Measurements from ENCODE around the gene ZBTB2. TPM values are rescaled to one million over a fixed set of nuclear protein-coding genes. Genes with fewer than 3 reads are reported as not detected.
A peak's percentile ranks its signal among the peaks of the same experiment; 100 is the strongest.
"Not testable (repeated sequence)": the region's sequence is repeated elsewhere in the genome, so short reads cannot be mapped to it uniquely, and the experiment has no call there.

The ZBTB2 gene
- total RNA-seq, 1 experiment from 2014 or later = 15.5 TPM

DNA sequence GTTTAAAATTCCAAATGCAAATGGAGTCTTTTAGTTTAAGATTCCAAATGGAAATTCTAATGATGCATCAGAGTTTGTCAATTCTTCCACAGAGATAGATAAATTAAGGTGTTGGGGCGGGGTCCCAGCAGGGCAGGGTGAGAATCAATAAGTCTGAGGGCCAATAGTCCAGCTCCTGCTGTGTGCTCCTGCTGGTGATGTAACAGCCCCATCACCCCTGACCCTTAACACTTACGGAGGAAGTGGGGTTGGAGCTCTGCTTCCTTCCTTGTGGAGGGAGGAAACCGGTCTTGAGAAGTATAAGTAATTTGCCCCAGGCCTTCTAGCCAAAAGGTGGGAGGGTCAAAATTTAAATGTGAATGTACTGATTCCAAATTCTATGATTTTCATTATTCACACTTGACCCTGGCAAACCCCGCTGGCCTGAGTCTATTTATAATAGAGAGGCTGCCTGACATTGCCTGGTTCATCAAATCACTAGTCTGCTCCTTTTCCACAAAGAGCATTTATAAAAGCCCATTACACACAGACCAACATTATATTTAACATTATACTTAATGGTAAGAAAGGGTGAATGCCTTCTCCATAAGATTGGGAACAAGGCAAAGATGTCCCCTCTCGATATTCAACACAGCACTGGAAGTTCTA, 17.2 kb downstream of the ZBTB2 start:
- no peak overlapping the region for H3K4me3 ChIP-seq (ENCODE audit: insufficient read depth, low read depth, low read length)
- H3K36me3 ChIP-seq (replicated peaks; ENCODE audit: control insufficient read depth, insufficient read depth, low read length) = peaks cover 1% of the 10 kb centered on the region
- H3K27me3 ChIP-seq (ENCODE audit: control insufficient read depth, insufficient read depth, low read length) = no peaks in the 10 kb centered on the region
- DNase-seq = peak; percentile 51

- Histone ChIP-seq H3K27me3 (ENCODE audit: control insufficient read depth, insufficient read depth, low read length) (no peaks in the 10 kb centered on the region), H3K36me3 (replicated peaks; ENCODE audit: control insufficient read depth, insufficient read depth, low read length) (peaks cover 1% of the 10 kb centered on the region), H3K4me3 (ENCODE audit: insufficient read depth, low read depth, low read length) (no peak overlapping the region)
- DNase-seq = no peak
Measured at GRCh38 chr6:151372164-151372563, 19.2 kb downstream of the ZBTB2 start.

GRCh38 chr6:151370509-151371078, 20.8 kb downstream of the ZBTB2 start:
- DNase-seq = no peak
- H3K4me3 ChIP-seq (ENCODE audit: insufficient read depth, low read depth, low read length) = no peak overlapping the region
- no peaks in the 10 kb centered on the region for H3K27me3 ChIP-seq (ENCODE audit: control insufficient read depth, insufficient read depth, low read length)
- peaks cover 6% of the 10 kb centered on the region for H3K36me3 ChIP-seq (replicated peaks; ENCODE audit: control insufficient read depth, insufficient read depth, low read length)

- H3K36me3 ChIP-seq (replicated peaks; ENCODE audit: control insufficient read depth, insufficient read depth, low read length) = peaks cover 8% of the 10 kb centered on the region
- H3K27me3 ChIP-seq (ENCODE audit: control insufficient read depth, insufficient read depth, low read length) = no peaks in the 10 kb centered on the region
- DNase-seq = no peak
- no peak overlapping the region for H3K4me3 ChIP-seq (ENCODE audit: insufficient read depth, low read depth, low read length)
Measured at GRCh38 chr6:151365233-151365632, 26.1 kb downstream of the ZBTB2 start.

GRCh38 chr6:151359486-151359885, 31.9 kb downstream of the ZBTB2 start:
- no peaks in the 10 kb centered on the region for H3K36me3 ChIP-seq (replicated peaks; ENCODE audit: control insufficient read depth, insufficient read depth, low read length)
- no peak for DNase-seq
- no peaks in the 10 kb centered on the region for H3K27me3 ChIP-seq (ENCODE audit: control insufficient read depth, insufficient read depth, low read length)
- H3K4me3 ChIP-seq (ENCODE audit: insufficient read depth, low read depth, low read length) = no peak overlapping the region

DNA sequence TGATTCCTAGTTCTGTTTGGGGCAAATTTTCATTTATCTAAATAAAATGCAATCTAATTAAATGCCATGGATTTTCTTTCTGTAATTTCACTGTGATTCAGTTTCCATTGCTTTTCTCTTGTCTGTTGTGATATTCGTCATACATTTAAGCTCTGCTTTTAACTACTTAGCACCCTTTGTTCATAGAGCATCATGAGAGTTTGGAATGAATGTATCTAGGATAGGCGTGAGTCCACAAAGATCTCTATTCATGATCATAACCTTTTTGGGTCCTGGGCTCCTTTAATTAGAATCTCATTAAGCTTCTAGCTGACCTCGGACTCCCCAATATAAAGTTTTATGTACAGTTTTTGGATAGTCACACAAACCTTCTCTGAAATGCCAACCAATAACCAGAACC, 32.9 kb downstream of the ZBTB2 start:
- no peaks in the 10 kb centered on the region for H3K27me3 ChIP-seq (ENCODE audit: control insufficient read depth, insufficient read depth, low read length)
- no peak overlapping the region for H3K4me3 ChIP-seq (ENCODE audit: insufficient read depth, low read depth, low read length)
- DNase-seq = no peak
- no peaks in the 10 kb centered on the region for H3K36me3 ChIP-seq (replicated peaks; ENCODE audit: control insufficient read depth, insufficient read depth, low read length)

- Histone ChIP-seq H3K36me3 (replicated peaks; ENCODE audit: control insufficient read depth, insufficient read depth, low read length) (no peaks in the 10 kb centered on the region), H3K27me3 (ENCODE audit: control insufficient read depth, insufficient read depth, low read length) (no peaks in the 10 kb centered on the region), H3K4me3 (ENCODE audit: insufficient read depth, low read depth, low read length) (no peak overlapping the region)
- no peak for DNase-seq
Measured at GRCh38 chr6:151357758-151358436, 33.5 kb downstream of the ZBTB2 start.

- H3K4me3 ChIP-seq (ENCODE audit: insufficient read depth, low read depth, low read length); H3K36me3 ChIP-seq (replicated peaks; ENCODE audit: control insufficient read depth, insufficient read depth, low read length); DNase-seq; H3K27me3 ChIP-seq (ENCODE audit: control insufficient read depth, insufficient read depth, low read length): not testable (repeated sequence)
Measured at GRCh38 chr6:151356983-151357382, 34.4 kb downstream of the ZBTB2 start.

GRCh38 chr6:151353795-151354194, 37.6 kb downstream of the ZBTB2 start:
- DNase-seq = no peak
- Histone ChIP-seq H3K36me3 (replicated peaks; ENCODE audit: control insufficient read depth, insufficient read depth, low read length) (no peaks in the 10 kb centered on the region; the same call in none of the 2 replicates), H3K4me3 (ENCODE audit: insufficient read depth, low read depth, low read length) (no peak overlapping the region), H3K27me3 (ENCODE audit: control insufficient read depth, insufficient read depth, low read length) (no peaks in the 10 kb centered on the region)

- H3K4me3 ChIP-seq (ENCODE audit: insufficient read depth, low read depth, low read length) = no peak overlapping the region
- no peak for DNase-seq
- no peaks in the 10 kb centered on the region; the same call in none of the 2 replicates for H3K36me3 ChIP-seq (replicated peaks; ENCODE audit: control insufficient read depth, insufficient read depth, low read length)
- H3K27me3 ChIP-seq (ENCODE audit: control insufficient read depth, insufficient read depth, low read length) = no peaks in the 10 kb centered on the region
Measured at GRCh38 chr6:151352410-151353396, 38.7 kb downstream of the ZBTB2 start.

- Histone ChIP-seq H3K4me3 (ENCODE audit: insufficient read depth, low read depth, low read length) (no peak overlapping the region), H3K27me3 (ENCODE audit: control insufficient read depth, insufficient read depth, low read length) (no peaks in the 10 kb centered on the region), H3K36me3 (replicated peaks; ENCODE audit: control insufficient read depth, insufficient read depth, low read length) (no peaks in the 10 kb centered on the region; the same call in none of the 2 replicates)
- DNase-seq = no peak
Measured at GRCh38 chr6:151351731-151352130, 39.6 kb downstream of the ZBTB2 start.

- H3K36me3 ChIP-seq (replicated peaks; ENCODE audit: control insufficient read depth, insufficient read depth, low read length) = no peaks in the 10 kb centered on the region; the same call in none of the 2 replicates
- DNase-seq = no peak
- no peaks in the 10 kb centered on the region for H3K27me3 ChIP-seq (ENCODE audit: control insufficient read depth, insufficient read depth, low read length)
- no peak overlapping the region for H3K4me3 ChIP-seq (ENCODE audit: insufficient read depth, low read depth, low read length)
Measured at GRCh38 chr6:151351146-151351700, 40.1 kb downstream of the ZBTB2 start.

- H3K27me3 ChIP-seq (ENCODE audit: control insufficient read depth, insufficient read depth, low read length) = no peaks in the 10 kb centered on the region
- H3K4me3 ChIP-seq (ENCODE audit: insufficient read depth, low read depth, low read length) = no peak overlapping the region
- no peak for DNase-seq
- H3K36me3 ChIP-seq (replicated peaks; ENCODE audit: control insufficient read depth, insufficient read depth, low read length) = no peaks in the 10 kb centered on the region; the same call in none of the 2 replicates
Measured at GRCh38 chr6:151350442-151351145, 40.8 kb downstream of the ZBTB2 start.

Measured in H7 (cell line).